ENCODE measurements around the gene PHF21A.
"Not testable (repeated sequence)": the region's sequence is repeated elsewhere in the genome, so short reads cannot be mapped to it uniquely, and the experiment has no call there.

Gene PHF21A

DNA sequence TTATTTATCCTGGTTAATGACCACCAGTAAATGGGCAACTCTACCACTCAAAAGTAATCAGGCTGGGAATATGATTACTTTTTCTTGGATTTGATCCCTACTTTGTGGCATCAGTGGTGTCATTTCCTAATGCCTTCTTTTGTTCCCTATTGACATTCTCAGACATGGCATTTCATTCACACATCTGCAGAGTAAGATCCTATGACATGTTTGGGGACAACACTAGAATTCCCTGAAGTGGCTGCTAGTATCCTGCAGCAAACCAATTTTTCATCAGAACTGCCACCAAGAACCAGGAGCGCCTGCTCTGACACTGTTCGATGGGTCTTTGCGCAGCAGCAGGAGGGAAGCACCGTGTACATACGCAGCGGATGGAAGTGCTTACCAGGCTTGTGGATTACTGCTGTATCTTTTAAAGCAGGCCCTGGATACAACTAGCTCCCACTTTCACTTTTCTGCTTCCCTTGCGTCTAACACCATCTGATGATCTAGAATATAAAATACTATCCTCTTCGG is 101.1 kb downstream of the PHF21A start:
- no peak for DNase-seq (ENCODE audit: low read depth, low spot score)
- Histone ChIP-seq H3K27ac (no peak overlapping the region), H3K9ac (ENCODE audit: insufficient read length) (no peak overlapping the region), H3K9me3 (ENCODE audit: low read depth, low read length) (no peaks in the 10 kb centered on the region), H3K4me3 (no peak overlapping the region), H3K36me3 (ENCODE audit: insufficient read depth, low read length) (no peaks in the 10 kb centered on the region)
- no peak for TF ChIP-seq POLR2AphosphoS5 (IDR thresholded peaks at IDR 0.05; ENCODE audit: borderline replicate concordance, low read depth, low read length)

DNA sequence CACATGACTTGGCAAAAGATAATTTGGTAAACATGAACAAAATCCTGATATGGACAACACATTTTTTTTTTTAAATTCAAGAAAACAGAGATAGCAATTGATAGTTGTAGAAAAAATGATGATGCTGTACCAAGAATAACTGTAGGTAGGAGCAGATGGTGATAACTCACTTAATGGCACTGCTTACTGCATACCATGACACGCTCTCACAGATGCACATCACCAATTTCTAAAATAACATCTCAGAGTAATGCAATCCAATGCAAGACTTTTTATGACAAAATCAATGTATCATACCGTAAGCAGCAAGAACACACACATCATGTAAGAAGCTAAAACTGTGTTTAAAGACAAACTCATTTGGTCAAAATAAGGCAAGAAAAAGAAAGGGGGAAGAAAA is 102.6 kb downstream of the PHF21A start:
- no peaks in the 10 kb centered on the region for H3K9me3 ChIP-seq (ENCODE audit: low read depth, low read length)
- DNase-seq (ENCODE audit: low read depth, low spot score): no peak
- no peak for TF ChIP-seq FOXP2 (optimal IDR thresholded peaks at IDR 0.05; ENCODE audit: control extremely low read depth, extremely low read length, insufficient read depth)
- no peak for TF ChIP-seq EZH2 (IDR thresholded peaks at IDR 0.05)
- TF ChIP-seq POLR2AphosphoS5 (IDR thresholded peaks at IDR 0.05; ENCODE audit: borderline replicate concordance, low read depth, low read length): no peak
- no peak overlapping the region for H3K27ac ChIP-seq
- no peak overlapping the region for H3K9ac ChIP-seq (ENCODE audit: insufficient read length)
- H3K4me3 ChIP-seq: no peak overlapping the region
- no peaks in the 10 kb centered on the region for H3K36me3 ChIP-seq (ENCODE audit: insufficient read depth, low read length)

DNA sequence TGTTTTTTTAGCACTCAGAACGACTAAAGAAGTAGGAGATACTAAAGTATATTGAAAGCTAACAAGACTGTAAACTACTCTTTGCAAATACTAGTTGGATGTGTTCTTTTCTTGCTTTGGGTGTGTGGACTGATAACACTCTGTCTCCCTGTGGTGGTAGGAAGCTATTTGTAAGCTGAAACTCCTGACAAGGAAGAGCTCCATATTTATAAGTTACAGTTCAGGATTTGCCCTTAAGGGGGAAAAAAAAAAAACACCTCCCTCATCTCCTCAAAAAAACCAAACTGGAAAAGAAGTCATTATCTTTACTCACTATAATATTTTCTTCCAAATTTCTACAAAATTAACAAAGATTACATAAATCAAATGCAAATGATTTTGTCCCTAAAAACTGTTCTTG is 103.9 kb downstream of the PHF21A start:
- no peak for DNase-seq (ENCODE audit: low read depth, low spot score)
- Histone ChIP-seq H3K9ac (ENCODE audit: insufficient read length) (no peak overlapping the region), H3K9me3 (ENCODE audit: low read depth, low read length) (no peaks in the 10 kb centered on the region), H3K27ac (no peak overlapping the region), H3K4me3 (no peak overlapping the region), H3K36me3 (ENCODE audit: insufficient read depth, low read length) (no peaks in the 10 kb centered on the region)
- TF ChIP-seq POLR2AphosphoS5 (IDR thresholded peaks at IDR 0.05; ENCODE audit: borderline replicate concordance, low read depth, low read length) (no peak), FOXP2 (optimal IDR thresholded peaks at IDR 0.05; ENCODE audit: control extremely low read depth, extremely low read length, insufficient read depth) (no peak), EZH2 (IDR thresholded peaks at IDR 0.05) (no peak)

DNA sequence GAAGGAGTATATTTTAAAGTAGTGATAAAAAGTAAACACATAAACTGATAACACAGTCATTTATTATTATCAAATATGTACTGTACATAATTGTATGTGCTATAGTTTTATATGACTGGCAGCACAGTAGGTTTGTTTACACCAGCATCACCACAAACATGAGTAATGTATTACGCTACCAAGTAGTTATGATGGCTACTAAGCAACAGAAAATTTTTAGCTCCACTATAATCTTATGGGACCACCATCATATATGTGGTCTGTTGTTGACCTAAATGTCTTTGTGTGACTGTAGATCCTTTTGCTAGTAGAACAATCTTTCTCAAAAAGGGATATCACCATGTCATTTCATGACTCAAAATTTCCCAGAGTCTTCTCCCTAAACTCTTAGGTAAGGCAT is 105.3 kb downstream of the PHF21A start:
- H3K27ac ChIP-seq: no peak overlapping the region
- no peak overlapping the region for H3K9ac ChIP-seq (ENCODE audit: insufficient read length)
- no peak for DNase-seq (ENCODE audit: low read depth, low spot score)
- TF ChIP-seq POLR2AphosphoS5 (IDR thresholded peaks at IDR 0.05; ENCODE audit: borderline replicate concordance, low read depth, low read length) (no peak), EZH2 (IDR thresholded peaks at IDR 0.05) (no peak), FOXP2 (optimal IDR thresholded peaks at IDR 0.05; ENCODE audit: control extremely low read depth, extremely low read length, insufficient read depth) (no peak)
- H3K4me3 ChIP-seq: no peak overlapping the region
- no peaks in the 10 kb centered on the region for H3K36me3 ChIP-seq (ENCODE audit: insufficient read depth, low read length)
- H3K9me3 ChIP-seq (ENCODE audit: low read depth, low read length): no peaks in the 10 kb centered on the region

DNA sequence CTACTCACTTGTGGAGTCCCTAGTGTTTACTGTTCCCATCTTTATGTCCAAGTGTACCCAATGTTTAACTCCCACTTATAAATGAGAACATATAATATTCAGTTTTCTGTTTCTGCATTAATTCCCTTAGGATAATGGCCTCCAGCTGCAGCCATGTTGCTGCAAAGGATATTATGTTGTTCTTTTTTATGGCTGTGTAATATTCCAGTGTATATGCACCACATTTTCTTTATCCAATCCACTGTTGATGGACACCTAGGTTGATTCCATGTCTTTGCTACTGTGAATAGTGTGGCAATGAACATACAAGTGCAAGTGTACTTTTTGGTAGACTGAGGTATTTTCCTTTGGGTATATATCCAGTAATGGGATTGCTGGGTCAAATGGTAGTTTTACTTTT is 107.1 kb downstream of the PHF21A start:
- H3K36me3 ChIP-seq (ENCODE audit: insufficient read depth, low read length); DNase-seq (ENCODE audit: low read depth, low spot score); H3K4me3 ChIP-seq; H3K9ac ChIP-seq (ENCODE audit: insufficient read length); H3K9me3 ChIP-seq (ENCODE audit: low read depth, low read length); H3K27ac ChIP-seq: not testable (repeated sequence)

DNA sequence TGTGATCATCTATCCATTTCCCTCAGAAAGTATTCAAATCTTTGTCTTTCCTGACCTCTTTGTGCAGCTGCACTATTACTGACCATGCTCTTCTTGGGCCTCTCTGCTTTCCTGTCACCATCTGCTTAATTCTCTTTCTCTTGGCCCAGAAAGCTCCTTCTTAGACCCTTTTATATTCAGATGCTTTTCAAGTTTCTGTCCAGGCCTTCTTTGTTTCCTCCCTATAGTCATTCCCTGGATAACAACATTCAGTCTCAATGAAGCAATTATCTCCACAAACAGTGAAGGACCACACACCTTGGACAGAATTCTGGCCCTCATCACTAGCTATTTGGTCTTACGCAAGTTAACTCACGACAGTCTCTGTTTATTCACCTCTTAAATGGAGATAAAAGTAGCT is 109.1 kb downstream of the PHF21A start:
- Histone ChIP-seq H3K9ac (ENCODE audit: insufficient read length) (no peak overlapping the region), H3K4me3 (no peak overlapping the region), H3K9me3 (ENCODE audit: low read depth, low read length) (no peaks in the 10 kb centered on the region), H3K36me3 (ENCODE audit: insufficient read depth, low read length) (no peaks in the 10 kb centered on the region), H3K27ac (no peak overlapping the region)
- TF ChIP-seq POLR2AphosphoS5 (IDR thresholded peaks at IDR 0.05; ENCODE audit: borderline replicate concordance, low read depth, low read length): no peak
- TF ChIP-seq FOXP2 (optimal IDR thresholded peaks at IDR 0.05; ENCODE audit: control extremely low read depth, extremely low read length, insufficient read depth): no peak
- no peak for TF ChIP-seq EZH2 (IDR thresholded peaks at IDR 0.05)
- no peak for DNase-seq (ENCODE audit: low read depth, low spot score)

DNA sequence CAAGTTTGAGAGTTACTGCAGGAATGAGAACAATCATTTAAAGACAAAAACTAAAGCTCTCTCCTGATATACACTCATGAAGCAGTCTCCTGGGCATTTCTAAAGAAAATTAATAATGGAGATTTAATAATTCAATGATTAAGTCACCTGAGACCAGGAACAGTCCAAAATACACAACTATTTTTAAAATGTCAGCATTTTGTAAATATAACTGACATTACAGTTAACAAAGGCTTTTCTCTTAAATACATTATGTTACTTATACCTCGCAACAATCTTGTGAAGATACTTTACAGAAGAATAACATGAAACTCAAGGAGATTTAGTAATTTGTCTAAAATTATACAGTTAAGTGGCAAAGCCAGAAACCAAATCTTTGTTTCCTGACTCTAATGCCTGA is 111.2 kb downstream of the PHF21A start:
- Histone ChIP-seq H3K9me3 (ENCODE audit: low read depth, low read length) (no peaks in the 10 kb centered on the region), H3K4me3 (no peak overlapping the region), H3K27ac (no peak overlapping the region; the same call in 1 of the 2 replicates), H3K9ac (ENCODE audit: insufficient read length) (peak overlapping the region; percentile 20), H3K36me3 (ENCODE audit: insufficient read depth, low read length) (no peaks in the 10 kb centered on the region)
- TF ChIP-seq EZH2 (IDR thresholded peaks at IDR 0.05): no peak
- TF ChIP-seq FOXP2 (optimal IDR thresholded peaks at IDR 0.05; ENCODE audit: control extremely low read depth, extremely low read length, insufficient read depth): no peak
- no peak for TF ChIP-seq POLR2AphosphoS5 (IDR thresholded peaks at IDR 0.05; ENCODE audit: borderline replicate concordance, low read depth, low read length)
- DNase-seq (ENCODE audit: low read depth, low spot score): no peak

DNA sequence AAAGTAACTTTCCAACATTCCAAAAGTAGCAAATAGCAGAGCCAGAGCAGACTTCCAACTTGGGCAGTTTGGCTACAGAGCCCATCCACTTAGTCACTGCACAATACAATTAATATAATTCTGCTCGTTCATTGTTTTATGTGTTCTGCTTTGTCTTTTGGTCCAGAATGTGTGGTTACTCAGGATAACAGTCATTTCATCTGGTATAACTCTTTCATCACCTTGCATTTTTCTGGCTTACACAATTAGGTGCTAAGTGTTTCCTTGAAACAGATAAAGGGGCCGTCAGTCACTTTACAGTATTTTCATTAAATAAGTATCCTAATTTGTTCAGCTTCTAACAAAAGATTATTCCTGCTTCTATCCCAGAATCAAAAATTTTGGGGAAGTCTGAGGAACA is 111.6 kb downstream of the PHF21A start:
- Histone ChIP-seq H3K9me3 (ENCODE audit: low read depth, low read length) (no peaks in the 10 kb centered on the region), H3K9ac (ENCODE audit: insufficient read length) (no peak overlapping the region), H3K4me3 (no peak overlapping the region), H3K36me3 (ENCODE audit: insufficient read depth, low read length) (no peaks in the 10 kb centered on the region), H3K27ac (no peak overlapping the region)
- no peak for DNase-seq (ENCODE audit: low read depth, low spot score)
- TF ChIP-seq POLR2AphosphoS5 (IDR thresholded peaks at IDR 0.05; ENCODE audit: borderline replicate concordance, low read depth, low read length): no peak
- TF ChIP-seq EZH2 (IDR thresholded peaks at IDR 0.05): no peak
- no peak for TF ChIP-seq FOXP2 (optimal IDR thresholded peaks at IDR 0.05; ENCODE audit: control extremely low read depth, extremely low read length, insufficient read depth)

DNA sequence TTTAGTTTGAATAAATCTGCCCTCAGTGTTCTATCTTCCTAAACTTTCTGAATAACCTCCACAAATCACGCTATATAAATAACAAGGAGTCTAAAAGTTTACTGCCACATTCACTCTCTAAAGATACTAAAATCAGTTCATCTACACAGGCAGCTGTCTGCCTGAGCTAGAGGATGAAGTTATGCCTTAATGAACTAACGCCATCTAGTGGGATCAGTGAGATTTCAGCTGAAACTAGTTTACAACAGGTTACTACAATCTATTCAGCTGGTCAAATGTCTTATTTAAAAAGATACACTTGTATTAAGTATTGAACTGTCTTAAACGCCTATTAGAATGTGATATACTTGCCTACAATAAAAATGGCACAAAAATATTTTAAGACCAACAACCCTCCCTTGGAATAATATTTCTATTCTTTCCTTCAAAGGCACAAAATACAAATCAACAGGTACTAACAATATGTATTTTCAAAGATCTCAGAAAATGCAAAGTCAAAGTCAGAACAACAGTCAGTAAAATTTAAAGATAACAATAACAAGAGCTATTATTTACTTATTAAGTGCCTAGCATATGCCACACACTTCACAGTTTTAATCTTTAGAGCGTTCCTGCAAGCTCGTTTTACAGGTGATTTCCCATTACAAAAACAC is 114.7 kb downstream of the PHF21A start:
- Histone ChIP-seq H3K4me3 (no peak overlapping the region), H3K9ac (ENCODE audit: insufficient read length) (no peak overlapping the region)
- peak; percentile 65 for DNase-seq (ENCODE audit: low read depth, low spot score)

More for the DNA sequence above, 114.7 kb downstream of the PHF21A start:
- no peak overlapping the region for H3K27ac ChIP-seq
- no peak for TF ChIP-seq POLR2AphosphoS5 (IDR thresholded peaks at IDR 0.05; ENCODE audit: borderline replicate concordance, low read depth, low read length)
- H3K36me3 ChIP-seq (ENCODE audit: insufficient read depth, low read length): no peaks in the 10 kb centered on the region
- no peaks in the 10 kb centered on the region for H3K9me3 ChIP-seq (ENCODE audit: low read depth, low read length)
